ENCODE data around the gene HTR3E. TPM values are rescaled to one million over a fixed set of nuclear protein-coding genes. Genes with fewer than 3 reads are reported as not detected.

HTR3E gene
- 1 to 10 TPM in 1 of 4 donors, not detected in 3; 1.1 TPM for total RNA-seq

DNA sequence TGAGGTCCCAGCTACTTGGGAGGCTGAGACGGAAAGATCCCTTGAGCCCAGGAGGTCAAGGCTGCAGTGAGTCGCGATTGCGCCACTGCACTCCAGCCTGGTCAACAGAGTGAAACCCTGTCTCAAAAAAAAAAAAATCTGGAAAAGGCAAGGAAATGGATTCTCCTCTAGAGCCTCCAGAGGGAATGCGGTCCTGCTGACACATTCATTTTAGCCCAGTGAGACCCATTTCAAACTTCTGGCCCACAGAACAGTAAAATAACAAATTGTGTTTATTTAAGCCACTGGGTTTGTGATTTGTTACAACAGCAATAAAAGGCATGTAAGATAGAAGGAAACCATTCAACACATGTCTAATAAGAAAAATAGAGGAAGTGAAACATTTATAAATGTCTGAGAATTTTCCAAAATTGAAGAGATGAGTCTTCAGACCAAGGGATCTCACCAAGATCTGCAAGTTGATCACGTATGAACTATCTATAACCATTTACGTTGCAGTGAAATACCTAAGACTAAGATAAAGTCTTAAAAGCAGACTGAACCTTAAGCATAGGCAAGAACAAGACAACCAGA lies at the start of gene HTR3E:
Gene HTR3E (plus strand): TSS at position 254 of the 573 bp plus-strand sequence. CDS start 466 bp downstream, outside the sequence.
- 93% methylated on average over 7 of the region's 7 CpGs for WGBS
- TF ChIP-seq EP300 (IDR thresholded peaks at IDR 0.05) (no peak), POLR2AphosphoS5 (IDR thresholded peaks at IDR 0.05) (no peak)
- H3K27ac ChIP-seq = no peak within 1 kb of the TSS
- H3K27me3 ChIP-seq = peaks cover 3% of the 10 kb centered on the region
- no peaks in the 10 kb centered on the region for H3K4me1 ChIP-seq
- no peak for DNase-seq (ENCODE audit: low spot score in 2 of 2)
- H3K4me3 ChIP-seq = no peak within 1 kb of the TSS
- no peaks in the 10 kb centered on the region for H3K36me3 ChIP-seq
- peaks cover 3% of the 10 kb centered on the region for H3K9me3 ChIP-seq

- Histone ChIP-seq H3K4me3 (no peak overlapping the region), H3K9me3 (no peaks in the 10 kb centered on the region), H3K27me3 (no peaks in the 10 kb centered on the region), H3K4me1 (no peaks in the 10 kb centered on the region), H3K36me3 (no peaks in the 10 kb centered on the region), H3K27ac (no peak overlapping the region)
- no peak for DNase-seq (ENCODE audit: low spot score in 2 of 2)
- WGBS = 85% methylated on average over 7 of the region's 7 CpGs
- TF ChIP-seq CTCF (IDR thresholded peaks at IDR 0.05) = no peak
- TF ChIP-seq POLR2A (IDR thresholded peaks at IDR 0.05) = no peak
- no peak for TF ChIP-seq POLR2AphosphoS5 (IDR thresholded peaks at IDR 0.05)
- no peak for TF ChIP-seq EP300 (IDR thresholded peaks at IDR 0.05)
These were observed 46.5 kb upstream of the HTR3E start for GRCh38 chr3:184050217-184050847.

DNA sequence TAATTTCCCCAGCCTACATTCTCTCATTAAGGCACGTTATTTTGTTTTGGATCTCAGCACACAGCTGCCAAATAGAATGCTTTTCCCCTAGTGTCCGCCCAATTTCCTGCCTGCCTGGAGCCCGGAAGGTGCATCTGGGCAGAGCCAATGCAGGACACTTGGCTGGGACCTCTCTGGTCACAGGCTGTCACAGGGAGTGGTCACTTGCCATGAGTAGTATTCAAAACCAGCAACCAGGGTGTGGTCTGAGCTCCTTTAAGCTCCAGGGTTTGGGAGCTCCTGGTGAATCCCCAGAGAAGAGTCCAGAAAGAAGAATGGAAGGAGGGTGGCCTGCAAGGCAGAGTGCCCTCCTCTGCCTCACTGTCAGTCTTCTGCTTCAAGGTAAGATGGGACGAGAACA lies 44.1 kb upstream of the HTR3E start, which contains the start of gene HTR3C:
Gene HTR3C (plus strand): TSS at position 281 of the 400 bp plus-strand sequence. CDS start 34 bp downstream, at position 315.
- Histone ChIP-seq H3K27ac (no peak within 1 kb of the TSS), H3K27me3 (no peaks in the 10 kb centered on the region), H3K4me3 (no peak within 1 kb of the TSS), H3K4me1 (no peaks in the 10 kb centered on the region), H3K36me3 (no peaks in the 10 kb centered on the region), H3K9me3 (no peaks in the 10 kb centered on the region)
- 73% methylated on average over 4 of the region's 4 CpGs for WGBS
- TF ChIP-seq POLR2A (IDR thresholded peaks at IDR 0.05) = no peak
- no peak for TF ChIP-seq POLR2AphosphoS5 (IDR thresholded peaks at IDR 0.05)
- no peak for DNase-seq (ENCODE audit: low spot score in 2 of 2)

- Histone ChIP-seq H3K36me3 (no peaks in the 10 kb centered on the region), H3K27me3 (no peaks in the 10 kb centered on the region), H3K4me3 (no peak overlapping the region), H3K27ac (no peak overlapping the region), H3K4me1 (no peaks in the 10 kb centered on the region), H3K9me3 (no peaks in the 10 kb centered on the region)
- no peak for DNase-seq (ENCODE audit: low spot score in 2 of 2)
- no peak for TF ChIP-seq POLR2AphosphoS5 (IDR thresholded peaks at IDR 0.05)
- TF ChIP-seq EP300 (IDR thresholded peaks at IDR 0.05) = no peak
- TF ChIP-seq CTCF (IDR thresholded peaks at IDR 0.05) = no peak
- WGBS = 47% methylated on average over 9 of the region's 9 CpGs
These were observed 38.8 kb upstream of the HTR3E start for GRCh38 chr3:184058029-184058428.

GRCh38 chr3:184059424-184059823 lies 37.4 kb upstream of the HTR3E start:
- WGBS = 57% methylated on average over 7 of the region's 7 CpGs
- Histone ChIP-seq H3K36me3 (no peaks in the 10 kb centered on the region), H3K4me1 (no peaks in the 10 kb centered on the region), H3K9me3 (no peaks in the 10 kb centered on the region), H3K27ac (no peak overlapping the region), H3K27me3 (no peaks in the 10 kb centered on the region), H3K4me3 (no peak overlapping the region)
- no peak for DNase-seq (ENCODE audit: low spot score in 2 of 2)
- TF ChIP-seq CTCF (IDR thresholded peaks at IDR 0.05) = no peak
- TF ChIP-seq POLR2A (IDR thresholded peaks at IDR 0.05) = no peak
- no peak for TF ChIP-seq EP300 (IDR thresholded peaks at IDR 0.05)
- TF ChIP-seq POLR2AphosphoS5 (IDR thresholded peaks at IDR 0.05) = no peak

DNA sequence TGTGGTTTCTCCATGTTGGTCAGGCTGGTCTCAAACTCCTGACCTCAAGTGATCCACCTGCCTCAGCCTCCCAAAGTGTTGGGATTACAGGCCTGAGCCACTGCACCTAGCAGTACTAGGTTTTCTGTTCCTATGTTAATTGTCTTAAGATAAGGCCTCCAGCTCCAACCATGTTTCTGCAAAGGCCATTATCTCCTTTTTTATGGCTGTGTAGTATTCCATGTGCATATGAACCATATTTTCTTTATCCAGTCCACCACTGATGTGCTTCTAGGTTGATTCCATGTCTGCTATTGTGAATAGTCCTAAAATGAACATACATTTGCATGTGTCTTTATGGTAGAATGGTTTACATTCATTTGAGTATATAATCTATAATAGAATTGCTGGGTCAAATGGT lies 34.2 kb upstream of the HTR3E start:
- no peaks in the 10 kb centered on the region for H3K36me3 ChIP-seq
- no peak overlapping the region for H3K27ac ChIP-seq
- no peak for TF ChIP-seq CTCF (IDR thresholded peaks at IDR 0.05)
- no peak for TF ChIP-seq POLR2AphosphoS5 (IDR thresholded peaks at IDR 0.05)
- TF ChIP-seq POLR2A (IDR thresholded peaks at IDR 0.05) = no peak
- no peak for TF ChIP-seq EP300 (IDR thresholded peaks at IDR 0.05)
- no peak overlapping the region for H3K4me3 ChIP-seq
- no peaks in the 10 kb centered on the region for H3K4me1 ChIP-seq
- H3K9me3 ChIP-seq = no peaks in the 10 kb centered on the region
- no peaks in the 10 kb centered on the region for H3K27me3 ChIP-seq
- DNase-seq (ENCODE audit: low spot score in 2 of 2) = no peak
